ENCODE data around the gene SEPHS2. TPM values are rescaled to one million over a fixed set of nuclear protein-coding genes. Genes with fewer than 3 reads are reported as not detected.

The SEPHS2 gene
- total RNA-seq, 1 experiment from 2014 or later, result 91.6 TPM

DNA sequence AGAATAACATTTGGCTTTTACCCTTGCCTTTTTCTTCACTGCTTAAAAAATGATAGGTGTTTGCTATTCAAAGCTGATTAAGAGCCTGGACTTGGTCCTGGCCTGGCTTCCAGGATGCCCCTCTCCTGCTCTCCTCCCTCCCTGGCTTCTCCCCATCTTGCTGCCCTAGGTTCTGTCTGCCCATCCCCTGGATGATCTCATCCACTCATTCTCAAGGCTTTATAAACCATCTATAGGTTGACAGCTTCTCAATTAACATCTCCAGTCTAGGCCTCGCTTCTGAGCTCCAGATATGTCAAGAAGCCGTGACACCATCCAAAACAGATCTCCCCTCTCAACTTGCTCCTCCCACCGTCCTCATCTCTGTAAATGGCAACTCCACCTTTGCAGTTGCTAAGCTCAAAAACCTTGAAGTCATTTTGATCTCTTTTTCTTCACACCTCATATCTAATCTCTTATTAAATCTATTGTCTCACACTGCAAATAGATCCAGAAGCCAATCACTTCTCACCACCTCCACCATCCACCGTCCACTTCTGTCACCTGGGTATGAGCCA, 29.5 kb downstream of the SEPHS2 start:
- Mint-ChIP-seq H3K27ac (ENCODE audit: unreplicated experiment) (no peak overlapping the region), H3K36me3 (ENCODE audit: insufficient read depth, unreplicated experiment) (peaks cover 30% of the 10 kb centered on the region), H3K4me3 (ENCODE audit: unreplicated experiment) (no peak overlapping the region), H3K27me3 (ENCODE audit: insufficient read depth, unreplicated experiment) (no peaks in the 10 kb centered on the region), H3K9me3 (ENCODE audit: unreplicated experiment) (no peaks in the 10 kb centered on the region), H3K4me1 (ENCODE audit: low read depth, unreplicated experiment) (peaks cover 16% of the 10 kb centered on the region)
- BruUV-seq (replicated peaks), result no TSS peak
- DNase-seq, result no peak
- TF ChIP-seq, protein P1, sequence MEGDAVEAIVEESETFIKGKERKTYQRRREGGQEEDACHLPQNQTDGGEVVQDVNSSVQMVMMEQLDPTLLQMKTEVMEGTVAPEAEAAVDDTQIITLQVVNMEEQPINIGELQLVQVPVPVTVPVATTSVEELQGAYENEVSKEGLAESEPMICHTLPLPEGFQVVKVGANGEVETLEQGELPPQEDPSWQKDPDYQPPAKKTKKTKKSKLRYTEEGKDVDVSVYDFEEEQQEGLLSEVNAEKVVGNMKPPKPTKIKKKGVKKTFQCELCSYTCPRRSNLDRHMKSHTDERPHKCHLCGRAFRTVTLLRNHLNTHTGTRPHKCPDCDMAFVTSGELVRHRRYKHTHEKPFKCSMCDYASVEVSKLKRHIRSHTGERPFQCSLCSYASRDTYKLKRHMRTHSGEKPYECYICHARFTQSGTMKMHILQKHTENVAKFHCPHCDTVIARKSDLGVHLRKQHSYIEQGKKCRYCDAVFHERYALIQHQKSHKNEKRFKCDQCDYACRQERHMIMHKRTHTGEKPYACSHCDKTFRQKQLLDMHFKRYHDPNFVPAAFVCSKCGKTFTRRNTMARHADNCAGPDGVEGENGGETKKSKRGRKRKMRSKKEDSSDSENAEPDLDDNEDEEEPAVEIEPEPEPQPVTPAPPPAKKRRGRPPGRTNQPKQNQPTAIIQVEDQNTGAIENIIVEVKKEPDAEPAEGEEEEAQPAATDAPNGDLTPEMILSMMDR (IDR thresholded peaks at IDR 0.05; ENCODE audit: insufficient read depth in 1 of 2, low read depth in 1 of 2, low read length in 1 of 2, severe bottlenecking in 1 of 2, unreplicated experiment in 1 of 2), result no peak
- Histone ChIP-seq H3K27me3 (replicated peaks; ENCODE audit: control insufficient read depth, insufficient read depth, low read length) (no peaks in the 10 kb centered on the region), H3K4me1 (peaks cover 11% of the 10 kb centered on the region; the same call in 1 of the 2 replicates), H3K4me3 (ENCODE audit: low read depth, low read length) (no peak overlapping the region), H3K36me3 (ENCODE audit: control insufficient read depth, insufficient read depth, low read length) (peaks cover 1% of the 10 kb centered on the region), H3K9me3 (no peaks in the 10 kb centered on the region)
- POLR2A ChIA-PET, result no interaction called here
- CTCF ChIA-PET, result interaction anchor here (1.0 kb wide), 1 partner anchor 9 kb away, joined by 3 read pairs; the partner anchor contains the start of gene ZNF771
- intact Hi-C loops (cut with micrococcal nuclease; ENCODE audit: unreplicated experiment), result no loop called here

GRCh38 chr16:30414159-30414558, 31.5 kb downstream of the SEPHS2 start:
- H3K27ac Mint-ChIP-seq (ENCODE audit: unreplicated experiment), result no peak overlapping the region
- H3K4me3 Mint-ChIP-seq (ENCODE audit: unreplicated experiment), result no peak overlapping the region
- CTCF ChIA-PET, result interaction anchor here (0.6 kb wide), 1 partner anchor 355 kb away, joined by 4 read pairs; no protein-coding TSS in a partner anchor
- TF ChIP-seq, protein P1 (IDR thresholded peaks at IDR 0.05; ENCODE audit: insufficient read depth in 1 of 2, low read depth in 1 of 2, low read length in 1 of 2, severe bottlenecking in 1 of 2, unreplicated experiment in 1 of 2), result no peak
- no TSS peak for BruUV-seq (replicated peaks)
- intact Hi-C loops (cut with micrococcal nuclease; ENCODE audit: unreplicated experiment), result no loop called here
- POLR2A ChIA-PET, result no interaction called here
- no peaks in the 10 kb centered on the region for H3K27me3 Mint-ChIP-seq (ENCODE audit: insufficient read depth, unreplicated experiment)
- H3K4me1 Mint-ChIP-seq (ENCODE audit: low read depth, unreplicated experiment), result peaks cover 16% of the 10 kb centered on the region
- H3K36me3 ChIP-seq (ENCODE audit: control insufficient read depth, insufficient read depth, low read length), result no peaks in the 10 kb centered on the region; the same call in 1 of the 2 replicates
- peaks cover 16% of the 10 kb centered on the region for H3K4me1 ChIP-seq
- no peaks in the 10 kb centered on the region for H3K9me3 ChIP-seq
- DNase-seq, result no peak
- peaks cover 19% of the 10 kb centered on the region for H3K36me3 Mint-ChIP-seq (ENCODE audit: insufficient read depth, unreplicated experiment)
- no peak overlapping the region for H3K4me3 ChIP-seq (ENCODE audit: low read depth, low read length)
- no peaks in the 10 kb centered on the region for H3K27me3 ChIP-seq (replicated peaks; ENCODE audit: control insufficient read depth, insufficient read depth, low read length)
- H3K9me3 Mint-ChIP-seq (ENCODE audit: unreplicated experiment), result no peaks in the 10 kb centered on the region

DNA sequence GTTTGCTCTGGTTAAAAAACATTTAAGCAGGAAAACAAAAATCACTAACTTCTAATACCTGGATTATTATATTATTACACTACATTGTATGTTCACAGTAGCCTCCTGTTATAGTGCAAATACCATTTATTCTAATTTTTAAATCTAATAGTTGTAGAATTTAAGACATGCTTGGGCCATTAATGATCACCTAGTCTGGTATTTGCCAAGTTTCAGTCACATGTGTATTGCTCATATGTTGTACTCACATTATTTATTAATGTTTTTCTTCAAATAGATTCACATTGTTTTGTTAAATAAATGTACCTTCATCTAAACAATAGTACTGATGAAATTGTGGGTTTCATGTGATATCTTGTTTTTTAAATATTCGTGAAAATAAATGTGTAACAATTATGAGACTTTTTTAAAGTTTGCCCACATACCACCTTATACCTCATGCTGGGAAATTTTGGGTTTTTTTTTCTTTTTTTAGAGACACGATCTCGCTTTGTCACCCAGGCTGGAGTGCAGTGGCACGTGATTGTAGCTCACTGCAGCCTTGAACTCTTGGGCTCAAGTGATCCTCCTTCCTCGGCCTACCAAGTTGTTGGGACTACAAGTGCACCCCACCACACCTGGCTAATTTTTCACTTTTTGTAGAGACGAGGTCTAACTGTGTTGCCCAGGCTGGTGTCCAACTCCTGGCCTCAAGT, 32.4 kb downstream of the SEPHS2 start:
- BruUV-seq (replicated peaks), result no TSS peak
- Mint-ChIP-seq H3K9me3 (ENCODE audit: unreplicated experiment) (no peaks in the 10 kb centered on the region), H3K36me3 (ENCODE audit: insufficient read depth, unreplicated experiment) (peaks cover 19% of the 10 kb centered on the region), H3K4me1 (ENCODE audit: low read depth, unreplicated experiment) (peaks cover 16% of the 10 kb centered on the region), H3K4me3 (ENCODE audit: unreplicated experiment) (no peak overlapping the region), H3K27ac (ENCODE audit: unreplicated experiment) (no peak overlapping the region), H3K27me3 (ENCODE audit: insufficient read depth, unreplicated experiment) (no peaks in the 10 kb centered on the region)
- CTCF ChIA-PET, result no interaction called here
- Histone ChIP-seq H3K36me3 (ENCODE audit: control insufficient read depth, insufficient read depth, low read length) (no peaks in the 10 kb centered on the region; the same call in 1 of the 2 replicates), H3K9me3 (no peaks in the 10 kb centered on the region), H3K4me1 (peaks cover 13% of the 10 kb centered on the region), H3K27me3 (replicated peaks; ENCODE audit: control insufficient read depth, insufficient read depth, low read length) (no peaks in the 10 kb centered on the region), H3K4me3 (ENCODE audit: low read depth, low read length) (no peak overlapping the region)
- intact Hi-C loops (cut with micrococcal nuclease; ENCODE audit: unreplicated experiment), result no loop called here
- POLR2A ChIA-PET, result no interaction called here
- TF ChIP-seq, protein P1 (IDR thresholded peaks at IDR 0.05; ENCODE audit: insufficient read depth in 1 of 2, low read depth in 1 of 2, low read length in 1 of 2, severe bottlenecking in 1 of 2, unreplicated experiment in 1 of 2), result no peak
- DNase-seq, result no peak

Data from Caco-2 (cell line).